ENCODE measurements around the gene SLC41A2.

SLC41A2 gene

DNA sequence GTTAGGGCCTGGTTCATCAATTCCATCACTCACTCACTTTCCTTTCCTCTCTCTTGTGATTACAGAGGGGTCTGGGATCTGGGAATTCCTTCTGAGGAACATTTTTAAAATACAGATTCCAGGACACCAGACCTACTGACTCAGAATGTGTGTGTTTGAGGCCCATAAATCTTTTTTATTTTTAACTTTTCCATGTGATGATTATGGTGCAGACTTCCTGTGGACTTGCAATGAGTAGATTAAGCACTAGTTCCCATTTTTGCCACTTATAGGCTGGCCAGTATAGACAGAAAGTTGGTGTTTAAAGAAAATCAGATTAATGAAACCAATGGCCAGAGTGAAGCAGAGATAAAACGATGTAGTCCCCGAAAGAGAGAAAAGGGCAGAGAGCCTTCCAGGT lies 28.1 kb downstream of the SLC41A2 start:
- peak; percentile 71 for DNase-seq

DNA sequence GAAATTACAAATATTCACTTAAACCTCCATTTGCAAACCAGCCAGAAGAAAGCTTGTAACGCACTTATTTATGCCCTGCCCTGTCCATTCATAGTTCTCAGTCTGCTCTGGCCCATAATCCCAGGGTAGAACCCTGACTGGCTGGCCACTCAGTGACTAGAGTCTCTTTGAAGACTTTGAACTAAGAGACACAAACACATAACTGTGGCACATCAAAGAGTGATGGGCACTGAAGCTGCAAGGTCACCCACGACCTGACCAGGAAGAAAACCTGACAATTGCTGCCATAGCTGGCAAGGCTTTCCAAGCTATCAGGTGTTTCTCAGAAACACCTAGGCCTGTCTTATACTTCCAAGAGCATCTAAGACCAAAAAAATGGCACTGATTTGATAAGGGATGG lies 28.7 kb downstream of the SLC41A2 start:
- DNase-seq: no peak

DNA sequence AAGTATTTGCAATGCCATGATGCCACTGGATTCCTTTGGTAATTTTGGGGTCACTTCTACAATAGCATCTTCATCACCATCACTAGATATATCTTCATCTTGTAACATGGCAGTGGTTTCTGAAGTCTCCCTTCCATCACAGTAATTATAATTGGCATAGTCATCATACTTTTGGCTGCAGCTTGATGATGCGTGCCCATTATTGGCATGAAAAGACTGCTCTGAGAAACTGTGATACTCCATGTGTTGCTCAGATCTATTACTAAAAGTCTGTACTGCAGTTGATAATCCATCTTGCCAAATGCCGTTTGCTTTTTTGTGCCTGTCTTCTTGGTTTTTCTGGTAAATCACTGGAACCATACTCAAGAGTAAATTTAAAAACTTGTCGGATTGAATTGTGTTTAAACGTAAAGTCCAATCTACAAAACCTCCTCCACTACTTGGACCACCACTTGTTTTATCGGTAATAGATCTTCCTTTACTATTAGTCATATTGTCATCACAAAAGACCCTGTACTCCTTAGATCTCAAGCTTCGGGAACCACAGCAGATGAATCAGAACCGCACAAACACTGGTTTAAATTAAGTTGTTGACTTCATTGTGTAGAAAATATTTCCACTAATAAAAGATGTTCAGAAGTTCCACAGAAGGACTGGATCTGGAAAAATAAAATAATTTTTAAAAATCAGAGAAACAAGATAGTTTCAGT lies 29.9 kb downstream of the SLC41A2 start:
- DNase-seq: peak; percentile 80

DNA sequence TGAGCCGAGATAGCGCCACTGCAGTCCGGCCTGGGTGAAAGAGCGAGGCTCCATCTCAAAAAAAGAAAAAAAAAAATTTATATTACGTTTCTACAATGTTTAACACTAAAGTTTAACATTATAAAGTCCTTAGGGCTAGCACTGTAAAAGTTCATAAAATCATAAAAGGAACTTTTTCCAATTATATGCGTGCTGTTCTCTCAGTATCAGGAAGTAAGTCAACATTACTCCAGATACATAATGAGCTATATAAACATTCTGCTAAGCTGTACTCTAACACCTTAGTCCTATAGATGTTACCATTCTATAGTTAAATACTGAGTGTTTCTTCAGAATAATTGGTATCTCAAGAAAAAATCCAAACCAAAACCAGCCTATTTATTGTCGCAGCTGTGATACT lies 32.6 kb downstream of the SLC41A2 start:
- DNase-seq: no peak

DNA sequence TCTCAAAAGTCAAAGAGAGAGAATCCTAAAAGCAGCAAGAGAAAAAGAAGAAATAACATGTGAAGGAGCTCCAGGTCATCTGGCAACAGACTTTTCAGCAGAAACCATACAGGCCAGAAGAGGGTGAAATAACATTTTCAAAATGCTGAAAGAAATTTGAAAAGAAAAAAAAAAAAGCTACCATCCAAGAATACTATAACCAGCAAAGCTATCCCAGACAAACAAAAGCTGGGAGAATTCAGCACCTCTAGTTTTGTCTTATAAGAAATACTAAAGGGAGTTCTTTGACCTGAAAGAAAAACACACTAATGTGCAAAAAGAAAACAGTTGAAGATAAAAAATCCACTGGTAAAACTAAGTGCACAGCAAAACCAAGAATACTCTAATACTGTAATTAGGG lies 36.8 kb downstream of the SLC41A2 start:
- DNase-seq: no peak

DNA sequence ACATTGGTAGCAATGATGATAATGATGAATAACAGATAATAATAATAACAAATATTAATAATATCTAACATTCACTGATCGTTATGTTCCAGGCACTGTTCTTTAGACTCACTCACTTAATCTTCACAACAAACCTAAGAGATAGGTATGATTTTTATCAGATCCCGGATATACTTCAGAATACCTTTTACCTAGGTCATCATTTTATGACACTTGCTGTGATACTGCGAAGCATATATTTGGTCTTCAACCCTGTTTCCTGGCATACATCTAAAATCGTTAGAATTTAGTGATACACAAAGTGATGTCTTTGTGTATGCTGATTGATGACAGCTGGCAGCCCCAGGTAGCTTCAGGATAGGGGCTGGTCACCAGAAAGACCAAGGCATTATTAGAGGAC lies 46.1 kb downstream of the SLC41A2 start:
- DNase-seq: no peak

GRCh38 chr12:104910196-104910840 lies 47.8 kb downstream of the SLC41A2 start:
- DNase-seq: peak; percentile 37

DNA sequence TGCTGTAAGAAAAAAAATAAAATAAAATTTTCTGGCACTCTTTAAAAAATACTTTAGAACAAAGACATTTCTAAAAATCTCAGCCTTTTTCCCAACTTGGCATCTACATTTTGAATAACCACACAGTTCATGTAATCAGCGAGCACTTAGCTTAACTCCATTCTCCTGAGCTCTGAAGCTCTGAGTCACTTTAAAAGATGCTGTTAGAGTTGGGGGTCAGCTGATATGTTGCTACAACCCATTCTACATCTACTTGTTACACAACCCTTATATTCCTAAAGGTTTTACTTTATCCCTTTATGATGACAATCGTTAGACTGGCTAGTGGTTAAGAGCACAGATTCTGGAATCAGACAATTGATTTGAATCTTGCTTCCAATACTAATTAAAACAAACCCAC lies 48.3 kb downstream of the SLC41A2 start:
- peak; percentile 59 for DNase-seq
